A673 (cell line): Measurements from ENCODE around the gene CC2D1A.
"Not testable (repeated sequence)": the region's sequence is repeated elsewhere in the genome, so short reads cannot be mapped to it uniquely, and the experiment has no call there.

Experiments
- EZH2 ChIP-seq: fragments of 200-600 bp; sonication (generic); IDR thresholded peaks from 2 replicates; pipeline ENCODE4 v1.6.1; 2017; ENCODE audit warnings: borderline replicate concordance, low read depth, mild to moderate bottlenecking, mixed read lengths, antibody characterized with exemption, low read length; ENCODE audit not compliant: poor library complexity, severe bottlenecking
- TF ChIP-seq, protein P1 (sequence below): fragments of 300-800, 200-600 bp; sonication (generic); conservative IDR thresholded peaks from 2 replicates; pipeline ENCODE4 v1.5.1; 2017; ENCODE audit warnings: low read depth, mild to moderate bottlenecking, antibody characterized with exemption, low read length, moderate library complexity, mixed read lengths

DNA sequence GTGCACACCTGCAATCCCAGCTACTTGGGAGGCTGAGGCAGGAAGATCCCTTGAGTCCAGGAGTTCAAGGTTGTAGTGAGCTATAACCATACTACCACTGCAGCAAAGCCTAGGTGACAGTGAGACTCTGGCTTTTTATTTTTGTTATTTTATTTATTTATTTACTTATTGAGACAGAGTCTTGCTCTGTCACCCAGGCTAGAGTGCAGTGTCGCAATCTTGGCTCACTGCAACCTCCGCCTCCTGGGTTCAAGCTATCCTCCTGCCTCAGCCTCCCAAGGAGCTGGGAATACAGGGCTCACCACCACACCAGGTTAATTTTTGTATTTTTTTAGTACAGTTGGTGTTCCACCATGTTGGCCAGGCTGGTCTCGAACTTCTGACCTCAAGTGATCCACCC, 67.5 kb downstream of the CC2D1A start:
- TF ChIP-seq EZH2, result not testable (repeated sequence)
- TF ChIP-seq, protein P1, sequence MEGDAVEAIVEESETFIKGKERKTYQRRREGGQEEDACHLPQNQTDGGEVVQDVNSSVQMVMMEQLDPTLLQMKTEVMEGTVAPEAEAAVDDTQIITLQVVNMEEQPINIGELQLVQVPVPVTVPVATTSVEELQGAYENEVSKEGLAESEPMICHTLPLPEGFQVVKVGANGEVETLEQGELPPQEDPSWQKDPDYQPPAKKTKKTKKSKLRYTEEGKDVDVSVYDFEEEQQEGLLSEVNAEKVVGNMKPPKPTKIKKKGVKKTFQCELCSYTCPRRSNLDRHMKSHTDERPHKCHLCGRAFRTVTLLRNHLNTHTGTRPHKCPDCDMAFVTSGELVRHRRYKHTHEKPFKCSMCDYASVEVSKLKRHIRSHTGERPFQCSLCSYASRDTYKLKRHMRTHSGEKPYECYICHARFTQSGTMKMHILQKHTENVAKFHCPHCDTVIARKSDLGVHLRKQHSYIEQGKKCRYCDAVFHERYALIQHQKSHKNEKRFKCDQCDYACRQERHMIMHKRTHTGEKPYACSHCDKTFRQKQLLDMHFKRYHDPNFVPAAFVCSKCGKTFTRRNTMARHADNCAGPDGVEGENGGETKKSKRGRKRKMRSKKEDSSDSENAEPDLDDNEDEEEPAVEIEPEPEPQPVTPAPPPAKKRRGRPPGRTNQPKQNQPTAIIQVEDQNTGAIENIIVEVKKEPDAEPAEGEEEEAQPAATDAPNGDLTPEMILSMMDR, result not testable (repeated sequence)
